NOMO-1 treated with DMSO at 0.1 percent for 48 hours (cell line): ENCODE data around the gene CYP2U1.
"Not testable (repeated sequence)": the region's sequence is repeated elsewhere in the genome, so short reads cannot be mapped to it uniquely, and the experiment has no call there.

Source experiments
- DNase-seq: peaks from one replicate; lab custom pipeline; 2025; ENCODE audit not compliant: unreplicated experiment; lab: John Stamatoyannopoulos, UW

Gene CYP2U1

DNA sequence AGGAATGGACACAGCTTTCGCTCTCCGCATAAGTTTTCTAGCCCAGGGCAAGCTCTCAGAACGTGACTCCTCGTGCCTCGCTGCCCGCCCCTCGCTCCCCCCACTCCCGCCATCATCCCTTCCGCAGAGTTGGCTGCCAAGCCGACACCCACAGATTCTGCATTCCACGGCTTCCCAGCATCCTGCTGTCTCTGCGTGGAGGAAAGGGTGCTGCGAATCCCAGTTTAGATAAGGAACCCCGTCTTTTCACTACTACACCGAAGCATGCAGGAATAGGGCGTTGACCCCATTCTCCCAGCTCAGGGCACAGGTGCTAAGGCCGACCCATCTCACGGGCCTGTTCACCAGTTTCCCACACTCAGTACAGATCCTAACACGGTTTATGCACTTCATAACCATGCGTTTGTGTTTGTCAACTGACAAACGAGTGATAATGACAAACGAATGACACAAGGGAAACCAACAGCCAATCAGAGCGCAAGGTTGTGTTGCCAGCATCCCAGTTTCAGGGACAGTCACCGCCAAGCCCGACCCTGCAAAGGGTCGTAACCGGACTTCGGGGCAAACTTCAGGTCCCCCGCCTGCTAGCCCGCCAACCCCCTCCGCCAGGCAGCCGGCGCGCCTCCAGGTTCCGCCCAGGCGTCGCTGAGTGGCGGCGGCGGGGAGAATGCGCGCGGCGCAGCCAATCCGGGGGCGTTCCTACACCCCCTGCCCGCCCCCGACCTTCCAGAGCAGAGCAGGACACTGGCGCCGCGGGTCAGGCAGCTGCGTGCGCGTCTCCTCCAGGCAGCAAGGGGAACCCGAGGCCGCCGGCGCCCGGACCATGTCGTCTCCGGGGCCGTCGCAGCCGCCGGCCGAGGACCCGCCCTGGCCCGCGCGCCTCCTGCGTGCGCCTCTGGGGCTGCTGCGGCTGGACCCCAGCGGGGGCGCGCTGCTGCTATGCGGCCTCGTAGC is at the start of gene CYP2U1:
Gene CYP2U1, plus strand, starts transcription at position 729 of the 954 bp plus-strand sequence. Its CDS starts 95 bp downstream, at position 824.
- DNase-seq, result peak; percentile 79

DNA sequence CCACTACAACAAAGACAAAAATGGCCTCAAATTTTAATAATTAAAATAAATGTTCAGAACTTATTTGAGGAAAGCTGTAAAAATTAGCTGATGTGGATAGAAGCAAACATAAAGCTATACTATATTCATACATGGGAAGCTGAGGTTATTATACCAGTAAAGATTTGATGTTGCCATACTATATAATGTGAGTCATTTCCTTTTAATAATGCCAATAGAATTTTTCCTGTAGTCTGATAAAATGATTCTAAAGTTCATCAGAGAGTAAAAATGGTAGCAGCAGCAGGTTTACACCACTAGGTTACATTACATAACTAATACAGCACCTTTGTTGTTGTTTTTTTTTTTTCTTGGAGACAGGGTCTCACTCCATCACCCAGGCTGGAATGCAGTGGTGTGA is 45.5 kb upstream of the CYP2U1 start:
- DNase-seq, result no peak

DNA sequence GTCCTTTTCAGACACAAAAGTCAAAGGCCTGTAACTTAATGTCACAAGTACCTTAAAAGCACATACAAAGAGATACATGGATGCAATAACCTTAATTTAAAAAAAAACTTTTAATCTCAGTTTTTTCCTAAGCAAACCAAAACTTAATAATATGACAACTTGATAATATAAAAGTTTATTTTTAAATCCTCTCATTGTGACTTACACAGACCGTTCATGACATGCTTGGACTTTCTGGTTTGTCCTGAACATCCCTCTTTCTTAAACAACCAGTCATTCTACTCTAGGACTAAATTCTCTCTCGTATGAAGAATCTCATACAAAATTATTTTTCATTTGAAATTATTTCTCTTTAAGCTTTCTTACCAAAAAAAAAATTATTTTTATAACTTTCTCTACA is 43.1 kb upstream of the CYP2U1 start:
- no peak for DNase-seq

DNA sequence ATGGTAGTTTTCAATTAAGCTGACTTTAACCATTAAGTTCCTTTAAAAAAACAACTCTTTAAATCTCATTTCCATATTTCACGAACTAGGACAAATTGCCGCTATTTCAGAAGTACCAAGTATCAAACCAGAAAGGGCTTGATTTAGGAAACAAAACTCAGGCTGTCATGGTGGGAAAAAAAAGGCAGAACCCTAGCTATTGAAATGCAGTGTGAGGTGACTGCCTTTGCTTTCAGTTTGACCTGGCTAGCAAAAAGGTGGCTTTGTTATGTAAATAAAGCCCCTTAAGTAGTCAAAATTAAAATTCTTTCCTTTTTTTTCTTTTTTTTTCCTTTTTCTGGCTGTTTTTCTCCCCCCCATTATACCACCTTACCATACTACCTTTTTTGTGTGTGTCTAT is 40.6 kb upstream of the CYP2U1 start:
- DNase-seq, result no peak

DNA sequence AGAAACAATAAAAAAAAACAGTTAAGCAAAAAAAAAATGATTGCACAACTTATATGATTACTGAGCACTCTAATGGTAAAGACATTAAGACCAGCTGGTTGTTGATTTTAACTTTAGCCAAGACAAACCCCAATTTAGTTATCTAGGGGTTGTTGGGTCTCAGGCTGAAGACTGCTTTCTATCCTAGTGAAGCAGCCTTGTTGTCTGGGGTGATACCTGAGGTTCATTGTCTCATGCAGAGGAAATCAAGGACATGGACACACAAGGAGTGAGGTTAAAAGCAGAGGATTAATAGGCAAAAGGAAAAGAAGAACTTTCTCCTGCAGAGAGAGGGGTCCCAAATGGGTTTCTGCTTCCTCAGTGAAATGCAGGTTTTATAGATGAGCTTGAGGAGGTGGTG is 40.0 kb upstream of the CYP2U1 start:
- no peak for DNase-seq

DNA sequence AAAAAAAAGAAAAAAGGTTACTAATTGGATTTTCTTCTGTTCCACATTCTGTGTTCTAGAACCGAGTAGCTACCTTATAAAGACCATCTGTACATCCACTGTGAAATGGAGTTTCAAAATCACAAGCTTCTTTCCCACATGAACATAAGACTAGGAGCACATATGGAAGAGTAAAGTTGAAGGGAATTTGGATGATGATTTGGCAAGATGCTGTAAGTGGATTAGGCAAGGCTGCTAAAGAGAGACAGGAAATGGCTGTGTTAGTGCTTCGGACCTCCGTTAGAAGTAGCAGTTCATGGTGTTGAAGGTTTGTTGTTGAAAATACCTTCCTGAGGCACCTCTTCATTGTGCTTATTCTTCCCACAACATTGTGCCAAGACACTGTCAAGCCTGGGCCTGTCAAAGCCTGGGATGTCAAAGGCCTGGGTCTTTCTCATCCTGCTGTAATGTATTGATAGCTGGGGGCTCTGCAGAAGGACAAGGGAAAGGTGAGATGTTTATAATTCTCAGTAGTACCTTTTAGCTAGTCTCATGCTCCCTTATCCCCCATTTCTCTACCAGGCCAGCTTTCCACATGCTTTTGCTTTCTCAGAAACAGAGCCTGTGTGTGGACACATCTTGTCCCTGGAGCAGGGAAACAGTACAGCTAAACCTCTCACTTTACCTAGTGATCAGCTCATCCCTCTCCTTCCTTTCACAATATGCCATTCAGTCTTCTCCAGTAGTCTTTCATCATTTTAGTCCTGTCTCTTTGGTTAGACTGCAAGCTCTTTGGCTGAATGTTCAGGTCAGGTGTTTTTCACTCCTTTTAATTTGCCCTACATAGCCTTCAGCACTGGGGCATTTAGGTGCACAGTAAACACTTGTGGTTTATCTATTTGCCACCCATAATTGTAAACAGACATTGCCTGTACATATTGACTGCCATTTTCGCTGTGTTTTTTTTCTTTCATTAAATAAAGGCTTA is 37.9 kb upstream of the CYP2U1 start:
- no peak for DNase-seq

DNA sequence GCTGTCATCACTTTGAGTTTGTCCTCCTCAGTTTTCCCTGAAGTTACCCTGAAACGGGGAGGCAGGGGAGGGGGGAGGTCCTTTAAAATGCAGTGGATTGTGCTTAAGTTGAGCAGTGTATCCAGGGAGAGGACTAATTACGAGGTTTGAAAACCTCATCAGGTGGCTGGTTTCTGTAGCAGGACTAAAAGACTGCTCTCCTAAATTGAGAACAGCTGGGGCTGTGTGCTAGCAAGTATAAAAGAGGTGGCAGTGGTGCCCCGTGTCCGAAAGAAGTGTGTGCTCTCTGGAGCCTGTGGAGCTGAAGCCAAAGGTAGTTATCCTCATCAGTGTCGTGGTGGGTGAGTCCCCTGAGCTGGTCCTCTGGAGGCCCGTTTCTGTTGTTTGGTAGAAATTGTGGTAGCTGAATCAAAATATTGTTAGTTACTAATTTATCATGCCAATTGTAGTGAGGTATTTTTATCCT is 37.2 kb upstream of the CYP2U1 start:
- DNase-seq, result no peak

DNA sequence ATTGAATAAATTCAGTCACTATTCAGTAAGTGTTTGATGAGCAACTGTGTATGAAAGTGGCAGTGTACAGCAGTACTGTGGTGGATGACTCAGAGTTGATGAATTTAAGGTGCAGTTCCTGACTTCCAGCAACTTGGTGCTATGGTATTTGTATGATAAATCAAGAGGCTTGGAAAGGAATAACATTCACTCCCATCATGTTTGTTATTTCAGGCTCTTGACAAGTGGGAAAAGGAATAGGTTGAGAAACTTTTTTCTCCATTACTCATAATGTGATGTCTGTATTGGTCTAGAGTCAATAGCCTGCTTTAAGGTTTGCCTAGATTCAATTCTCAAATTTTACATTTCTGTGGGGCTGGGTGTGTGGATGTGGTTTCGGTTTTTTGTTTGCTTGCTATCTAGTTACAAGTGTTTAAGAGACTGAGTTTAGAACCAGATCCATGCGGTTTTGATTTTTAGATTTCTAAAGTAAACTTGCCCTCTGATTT is 35.1 kb upstream of the CYP2U1 start:
- no peak for DNase-seq

DNA sequence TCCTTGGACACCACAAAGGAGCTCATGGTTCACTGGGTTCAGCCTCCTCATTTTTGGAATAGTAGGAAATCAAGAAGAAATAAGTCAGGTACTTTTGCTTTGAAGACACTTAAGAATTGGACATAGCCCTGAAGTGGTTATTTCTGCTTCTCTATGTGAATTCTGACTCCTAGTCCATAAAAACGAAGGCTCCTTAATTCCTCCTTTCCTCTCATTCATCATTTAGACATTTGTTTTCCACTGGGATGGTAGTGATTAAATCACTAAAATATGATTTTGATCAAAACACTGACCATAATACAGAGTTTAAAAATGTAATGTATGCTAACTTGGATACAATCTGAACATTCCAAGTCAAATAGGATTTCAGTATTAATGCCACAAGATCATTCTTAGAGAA is 34.7 kb upstream of the CYP2U1 start:
- no peak for DNase-seq

DNA sequence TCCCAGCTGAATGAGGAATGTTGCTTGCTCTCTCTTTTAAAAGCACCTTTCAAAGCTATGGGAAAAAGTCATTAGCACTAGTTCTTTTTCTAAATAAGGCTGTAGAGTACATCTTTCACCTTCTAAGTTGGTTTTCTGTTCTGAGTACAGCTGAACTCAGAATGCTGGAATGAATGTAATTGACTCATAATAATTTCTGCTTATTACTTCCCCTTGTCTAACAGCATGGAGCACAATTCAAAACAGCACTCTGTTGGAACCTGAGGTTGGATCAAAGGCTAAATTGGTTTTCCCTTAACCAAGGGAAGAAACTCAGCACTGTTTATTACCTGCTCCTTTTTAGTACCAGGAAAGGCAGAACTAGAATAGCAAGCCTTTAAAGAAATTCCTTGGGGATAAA is 33.5 kb upstream of the CYP2U1 start:
- no peak for DNase-seq

DNA sequence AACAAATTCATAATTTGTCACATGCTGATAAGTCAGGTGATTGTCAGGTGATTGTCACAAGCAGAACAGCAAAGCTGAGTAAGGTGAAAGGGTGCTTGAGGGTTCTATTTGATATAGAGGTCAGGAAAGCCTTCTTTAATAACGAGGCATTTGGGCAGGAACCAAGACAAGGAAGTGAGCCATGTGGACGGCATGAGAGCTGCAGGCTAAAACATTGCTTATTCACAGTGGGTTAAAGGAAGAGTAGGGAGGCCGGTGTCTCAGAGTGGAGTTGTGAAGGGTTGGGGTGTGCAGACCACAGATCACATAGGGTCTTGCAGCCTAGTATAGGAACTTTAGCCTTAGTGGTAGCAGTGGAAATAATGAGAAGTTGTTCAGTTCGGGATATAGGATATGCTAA is 31.3 kb upstream of the CYP2U1 start:
- DNase-seq, result no peak

DNA sequence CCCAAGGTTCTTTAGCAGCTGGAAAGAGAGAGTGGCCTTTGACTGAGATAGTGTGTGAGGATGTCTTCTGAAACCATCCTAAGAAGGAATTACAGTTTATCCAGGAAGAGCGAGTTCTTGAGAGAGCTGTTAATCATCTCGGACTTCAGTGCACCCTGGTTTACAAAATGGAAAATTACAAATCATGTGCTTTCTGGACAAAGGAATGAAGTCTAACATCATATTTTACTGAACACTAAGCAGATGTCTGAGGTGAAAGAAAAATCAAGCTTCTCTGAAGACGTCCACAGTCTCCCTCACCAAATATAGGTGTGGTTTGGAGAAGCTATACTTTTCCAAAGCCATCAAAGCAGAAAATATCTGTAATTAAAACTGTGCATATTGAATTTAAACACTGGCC is 30.8 kb upstream of the CYP2U1 start:
- no peak for DNase-seq

DNA sequence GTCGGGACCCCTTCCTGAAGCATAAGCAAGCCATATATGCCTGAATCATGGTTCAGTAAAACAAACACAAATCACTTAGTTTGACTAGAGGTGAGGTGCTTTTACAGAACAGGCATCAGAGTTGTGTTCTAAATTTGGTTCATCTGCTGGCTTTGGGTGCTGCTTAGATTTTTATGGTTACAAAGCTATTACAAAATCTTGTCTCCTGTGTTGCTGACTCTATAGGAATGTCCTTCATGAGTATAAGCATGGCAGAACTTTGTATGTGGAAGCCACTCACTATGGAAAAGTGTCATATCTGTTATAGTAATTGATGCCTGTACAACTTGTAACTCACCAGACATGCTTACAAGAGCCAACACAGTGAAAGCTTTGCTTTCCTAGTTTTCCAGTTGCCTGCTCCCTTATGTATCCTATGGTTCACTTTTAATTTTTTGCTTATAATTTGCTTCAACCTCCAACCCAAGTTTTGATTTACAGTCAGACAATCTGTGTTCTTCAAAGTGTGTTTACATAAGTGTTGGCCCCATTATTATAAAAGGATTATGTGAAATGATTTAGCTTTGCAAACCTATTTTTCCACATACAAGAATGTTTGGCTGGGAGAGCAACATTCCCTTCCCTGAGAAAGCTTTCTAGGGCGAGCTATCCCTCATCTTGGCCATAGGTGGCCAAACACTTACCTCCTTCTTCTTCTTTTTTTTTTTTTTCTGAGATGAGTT is 30.0 kb upstream of the CYP2U1 start:
- no peak for DNase-seq

DNA sequence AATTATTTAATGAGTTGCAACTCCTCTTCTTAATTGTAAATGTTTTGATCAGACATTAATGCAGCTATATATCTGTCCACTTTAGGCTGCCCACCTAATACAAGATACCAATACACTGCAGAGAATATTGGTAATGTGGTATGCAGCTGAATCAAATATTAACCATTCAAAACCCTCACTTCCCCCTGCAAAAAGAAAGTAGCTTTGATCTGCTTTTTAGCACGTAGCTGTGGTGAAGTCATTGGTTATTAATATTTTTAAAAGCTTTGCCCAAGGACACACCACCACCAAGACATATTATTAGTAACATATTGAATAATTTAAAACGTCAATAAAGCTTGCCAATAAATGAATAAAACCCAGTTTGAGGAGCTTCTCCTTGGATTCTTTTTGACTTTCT is 28.6 kb upstream of the CYP2U1 start:
- no peak for DNase-seq

DNA sequence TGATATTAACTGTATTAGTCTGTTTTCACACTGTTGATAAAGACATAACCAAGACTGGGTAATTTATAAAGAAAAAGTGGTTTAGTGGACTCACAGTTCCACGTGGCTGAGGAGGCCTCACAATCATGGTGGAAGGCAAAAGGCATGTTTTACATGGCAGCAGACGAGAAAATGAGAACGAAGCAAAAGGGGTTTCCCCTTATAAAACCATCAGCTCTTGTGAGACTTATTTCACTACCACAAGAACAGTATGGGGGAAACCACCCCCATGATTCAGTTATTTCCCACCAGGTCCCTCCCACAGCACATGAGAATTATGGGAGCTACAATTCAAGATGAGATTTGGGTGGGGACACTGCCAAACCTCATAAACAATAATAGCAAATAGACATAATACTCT is 26.3 kb upstream of the CYP2U1 start:
- not testable (repeated sequence) for DNase-seq

DNA sequence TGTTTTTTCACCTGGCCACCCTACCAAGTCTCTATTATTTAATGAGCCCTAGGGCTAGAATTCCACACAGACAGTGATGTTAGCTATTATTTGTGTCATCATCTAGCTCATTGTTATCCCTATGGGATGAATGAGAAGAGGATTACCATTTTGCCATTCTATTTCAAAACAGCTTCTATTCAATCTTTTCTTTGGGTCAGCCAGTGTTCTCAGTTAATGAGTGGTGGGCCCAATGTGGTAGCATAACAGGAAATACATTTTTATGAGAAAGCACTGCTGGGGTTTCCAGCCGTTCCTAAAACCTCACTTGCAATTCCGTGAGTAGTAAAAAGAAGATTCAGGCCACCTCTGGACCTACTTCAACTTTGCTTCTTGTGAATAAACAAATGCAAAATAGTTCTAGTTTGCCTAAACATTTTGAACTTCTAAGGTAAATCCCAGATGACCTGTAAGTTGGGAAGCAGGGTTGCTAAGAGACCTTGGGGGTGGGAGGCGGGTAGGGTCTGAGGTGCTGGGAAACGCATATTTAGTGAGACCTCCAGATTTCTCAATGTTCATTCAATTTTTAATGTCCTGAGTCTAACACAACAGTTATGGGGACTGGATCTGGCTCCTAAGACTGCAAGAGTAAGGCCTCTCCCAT is 24.8 kb upstream of the CYP2U1 start:
- DNase-seq, result no peak

DNA sequence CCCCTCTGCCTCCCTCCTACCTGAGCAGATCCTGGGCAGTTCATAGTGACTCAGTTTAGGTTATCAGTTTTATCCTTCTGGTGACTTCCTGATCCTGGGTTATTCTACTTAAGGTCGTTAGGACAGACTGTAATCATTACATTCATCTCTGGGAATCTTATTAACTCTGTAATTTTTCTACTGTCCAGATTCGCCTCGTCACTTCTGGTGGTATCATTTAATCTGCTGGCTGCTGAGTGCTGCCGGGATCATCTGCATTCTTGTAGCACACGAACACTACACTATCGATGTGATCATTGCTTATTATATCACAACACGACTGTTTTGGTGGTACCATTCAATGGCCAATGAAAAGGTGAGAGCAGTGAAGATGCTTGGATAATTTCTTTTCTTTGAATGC is 23.0 kb upstream of the CYP2U1 start:
- no peak for DNase-seq

DNA sequence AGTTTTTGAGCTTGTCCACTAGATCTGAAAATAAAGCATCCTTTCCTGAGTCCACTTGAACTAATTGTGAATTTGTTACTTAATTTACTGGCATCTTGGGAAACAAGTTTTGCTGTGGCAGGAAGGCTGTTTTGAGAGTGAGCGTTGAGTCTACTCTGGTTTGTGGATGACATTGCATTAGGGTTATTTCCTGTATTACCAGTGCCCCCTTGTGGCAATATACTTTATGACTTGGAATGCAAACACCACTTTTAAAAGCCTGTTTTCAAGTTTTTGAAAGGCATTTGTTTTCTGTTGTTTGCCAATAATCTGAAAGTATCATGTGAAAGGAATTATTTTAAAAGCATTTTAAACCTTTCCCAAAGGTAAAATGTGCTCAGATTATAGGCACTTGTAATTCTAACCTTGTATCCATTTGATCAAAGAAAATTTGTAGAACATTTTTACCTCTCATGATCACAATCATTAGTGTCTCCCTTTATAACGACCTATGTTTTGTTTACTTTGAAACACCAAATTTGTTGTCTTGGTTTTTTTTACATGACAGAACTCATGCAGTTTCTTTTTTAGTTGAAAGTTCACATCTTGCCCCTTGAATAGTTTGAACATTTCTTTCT is 18.0 kb upstream of the CYP2U1 start:
- peak; percentile 78 for DNase-seq

DNA sequence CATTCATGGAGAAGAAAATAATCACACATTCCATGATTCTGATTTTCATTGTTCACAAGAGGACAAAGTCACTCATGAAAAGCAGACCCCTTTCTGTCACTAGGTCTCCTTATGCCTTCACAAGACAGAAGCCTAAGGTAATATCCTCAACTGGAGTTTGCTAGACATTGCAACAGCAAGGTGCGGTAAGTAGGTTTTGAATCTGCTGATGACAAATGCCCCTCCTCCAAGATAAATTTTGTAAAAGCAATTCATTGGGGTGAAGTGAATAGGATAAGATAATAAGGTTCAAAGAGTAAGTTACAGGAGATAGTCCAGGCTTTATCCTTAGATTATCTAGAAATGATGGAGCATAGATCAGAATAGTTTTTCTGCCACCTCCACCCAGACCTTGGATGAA is 16.1 kb upstream of the CYP2U1 start:
- no peak for DNase-seq

DNA sequence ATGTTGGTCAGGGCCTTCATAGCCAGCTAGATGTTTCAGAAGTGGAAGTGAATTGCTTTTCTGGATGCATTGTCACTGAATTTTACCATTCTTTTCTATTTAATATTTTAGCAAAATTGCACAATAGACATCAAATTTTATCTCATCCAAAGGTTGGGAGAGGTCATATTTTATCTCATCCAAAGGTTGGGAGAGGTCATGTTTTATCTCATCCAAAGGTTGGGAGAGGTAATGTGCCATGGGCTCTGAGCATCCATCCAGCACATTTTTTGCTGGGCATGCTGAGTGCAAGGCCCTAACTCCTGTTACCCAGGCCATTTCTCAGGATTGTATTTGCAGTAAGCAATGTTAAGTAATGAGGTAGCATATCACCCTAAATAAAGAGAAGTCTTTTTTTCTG is 14.7 kb upstream of the CYP2U1 start:
- DNase-seq, result no peak
